Gastroesophageal sphincter (tissue), 3 donors: ENCODE data around the gene CEMIP.

ENCODE experiments used
- EP300 ChIP-seq: sonication (generic); formaldehyde crosslinking; IDR thresholded peaks from one replicate; pipeline ENCODE4 v1.6.1; 2017; ENCODE audit warnings: antibody characterized with exemption, mild to moderate bottlenecking
- POLR2A ChIP-seq, 2 donors: fragments of 450-650 bp; IDR thresholded peaks; one replicate each; pipeline ENCODE4 v1.6.1; 2017; ENCODE audit warnings: antibody characterized with exemption in 2 of 2, mild to moderate bottlenecking in 2 of 2, moderate library complexity in 1 of 2
- POLR2AphosphoS5 ChIP-seq: sonication (generic); formaldehyde crosslinking; IDR thresholded peaks from one replicate; pipeline ENCODE4 v1.6.1; 2017; ENCODE audit warnings: antibody characterized with exemption
- TF ChIP-seq, protein P1 (sequence below), 4 experiments: fragments of 200-600 bp in 2 of 4; fragments of 450-650 bp in 2 of 4; sonication (generic) in 1 of 4; IDR thresholded peaks; one replicate each; pipeline ENCODE4 v1.5.1; 2017 to 2019; ENCODE audit warnings: antibody characterized with exemption in 4 of 4, mild to moderate bottlenecking in 2 of 4, moderate library complexity in 2 of 4

- no peak for TF ChIP-seq POLR2AphosphoS5
- TF ChIP-seq POLR2A (IDR thresholded peaks at IDR 0.05) = no peak
- TF ChIP-seq, protein P1, sequence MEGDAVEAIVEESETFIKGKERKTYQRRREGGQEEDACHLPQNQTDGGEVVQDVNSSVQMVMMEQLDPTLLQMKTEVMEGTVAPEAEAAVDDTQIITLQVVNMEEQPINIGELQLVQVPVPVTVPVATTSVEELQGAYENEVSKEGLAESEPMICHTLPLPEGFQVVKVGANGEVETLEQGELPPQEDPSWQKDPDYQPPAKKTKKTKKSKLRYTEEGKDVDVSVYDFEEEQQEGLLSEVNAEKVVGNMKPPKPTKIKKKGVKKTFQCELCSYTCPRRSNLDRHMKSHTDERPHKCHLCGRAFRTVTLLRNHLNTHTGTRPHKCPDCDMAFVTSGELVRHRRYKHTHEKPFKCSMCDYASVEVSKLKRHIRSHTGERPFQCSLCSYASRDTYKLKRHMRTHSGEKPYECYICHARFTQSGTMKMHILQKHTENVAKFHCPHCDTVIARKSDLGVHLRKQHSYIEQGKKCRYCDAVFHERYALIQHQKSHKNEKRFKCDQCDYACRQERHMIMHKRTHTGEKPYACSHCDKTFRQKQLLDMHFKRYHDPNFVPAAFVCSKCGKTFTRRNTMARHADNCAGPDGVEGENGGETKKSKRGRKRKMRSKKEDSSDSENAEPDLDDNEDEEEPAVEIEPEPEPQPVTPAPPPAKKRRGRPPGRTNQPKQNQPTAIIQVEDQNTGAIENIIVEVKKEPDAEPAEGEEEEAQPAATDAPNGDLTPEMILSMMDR (IDR thresholded peaks at IDR 0.05) = no peak
- no peak for TF ChIP-seq EP300
Measured at GRCh38 chr15:80841541-80841940, 62.4 kb downstream of the CEMIP start.
